HEK293 (cell line): ENCODE results near the gene SH2B3.

ENCODE experiments used
- CTCF ChIA-PET: fragments of 350-600 bp; formaldehyde crosslinking; extraction: SDS; loops from one replicate; lab custom pipeline; 2021; ENCODE audit warnings: antibody characterized with exemption; lab: Yijun Ruan, JAX
- POLR2A ChIA-PET: fragments of 300-600 bp; formaldehyde crosslinking; extraction: SDS; loops from one replicate; lab custom pipeline; 2020; ENCODE audit warnings: antibody characterized with exemption, inconsistent platforms; lab: Yijun Ruan, JAX
- H3K27ac ChIP-seq: fragments of 200-500 bp; sonication (Bioruptor generic); 2 replicates; pipeline ENCODE4 v1.5.1; 2014; ENCODE audit warnings: low read depth, low read length, control low read depth, inconsistent platforms; ENCODE audit errors: extremely low read depth
- H3K36me3 ChIP-seq, 2 experiments: fragments of 200-500 bp in 1 of 2; sonication (Bioruptor generic) in 1 of 2; 1 replicate in 1 of 2; 2 replicates in 1 of 2; pipeline ENCODE4 v1.5.1; 2014 to 2017; ENCODE audit warnings: inconsistent platforms in 2 of 2, low read length in 2 of 2; ENCODE audit not compliant: control insufficient read depth in 2 of 2, insufficient read depth in 1 of 2
- H3K4me1 ChIP-seq: fragments of 200-500 bp; sonication (Bioruptor generic); 2 replicates; pipeline ENCODE4 v1.5.1; 2014; ENCODE audit warnings: mild to moderate bottlenecking, low read length, inconsistent platforms; ENCODE audit not compliant: control insufficient read depth, insufficient read depth
- H3K4me3 ChIP-seq: 2 replicates; pipeline ENCODE4 v1.5.1; 2011; ENCODE audit warnings: low read depth, mild to moderate bottlenecking, control low read depth, low read length, moderate library complexity
- H3K9me3 ChIP-seq: fragments of 200-500 bp; sonication (Bioruptor generic); 2 replicates; pipeline ENCODE4 v1.5.1; 2014; ENCODE audit warnings: low read depth, low read length, inconsistent platforms; ENCODE audit not compliant: control insufficient read depth, insufficient read depth
- BCL11A ChIP-seq: fragments of 450-650 bp; formaldehyde crosslinking; IDR thresholded peaks from 2 replicates; pipeline ENCODE4 v1.5.1; 2016; ENCODE audit warnings: low read depth, missing biosample characterization, missing genetic modification characterization
- EGR2 ChIP-seq: fragments of 450-650 bp; formaldehyde crosslinking; IDR thresholded peaks from 2 replicates; pipeline ENCODE4 v1.5.1; 2016; ENCODE audit warnings: low read depth, missing biosample characterization, missing genetic modification characterization
- FEZF1 ChIP-seq: fragments of 450-650 bp; formaldehyde crosslinking; IDR thresholded peaks from 2 replicates; pipeline ENCODE4 v1.5.1; 2016; ENCODE audit warnings: missing biosample characterization, missing genetic modification characterization
- KLF1 ChIP-seq: fragments of 450-650 bp; formaldehyde crosslinking; IDR thresholded peaks from 2 replicates; pipeline ENCODE4 v1.5.1; 2016; ENCODE audit warnings: missing biosample characterization, missing genetic modification characterization
- KLF10 ChIP-seq: fragments of 450-650 bp; IDR thresholded peaks from 2 replicates; pipeline ENCODE4 v1.5.1; 2018; ENCODE audit warnings: missing biosample characterization, mild to moderate bottlenecking, missing genetic modification characterization
- KLF9 ChIP-seq: fragments of 450-650 bp; formaldehyde crosslinking; IDR thresholded peaks from 2 replicates; pipeline ENCODE4 v1.5.1; 2016; ENCODE audit warnings: missing biosample characterization, missing genetic modification characterization, low read depth
- PBX3 ChIP-seq: sonication (generic); formaldehyde crosslinking; IDR thresholded peaks from 2 replicates; pipeline ENCODE4 v1.8.1; 2022; ENCODE audit warnings: mild to moderate bottlenecking, moderate library complexity, missing genetic modification reagents
- SALL2 ChIP-seq: fragments of 450-650 bp; formaldehyde crosslinking; IDR thresholded peaks from 2 replicates; pipeline ENCODE4 v1.5.0; 2017; ENCODE audit warnings: missing biosample characterization, mild to moderate bottlenecking, missing genetic modification characterization, borderline replicate concordance
- YY1 ChIP-seq: fragments of 450-650 bp; formaldehyde crosslinking; IDR thresholded peaks from 2 replicates; pipeline ENCODE4 v1.5.1; 2018; ENCODE audit warnings: missing biosample characterization, missing genetic modification characterization
- ZBTB1 ChIP-seq: fragments of 450-650 bp; formaldehyde crosslinking; IDR thresholded peaks from 2 replicates; pipeline ENCODE4 v1.5.1; 2016; ENCODE audit warnings: missing biosample characterization, missing genetic modification characterization
- ZBTB26 ChIP-seq: fragments of 450-650 bp; formaldehyde crosslinking; optimal IDR thresholded peaks from 2 replicates; pipeline ENCODE3; 2016; ENCODE audit warnings: missing biosample characterization, mild to moderate bottlenecking, missing genetic modification characterization
- ZFHX2 ChIP-seq: fragments of 450-650 bp; formaldehyde crosslinking; conservative IDR thresholded peaks from 2 replicates; pipeline ENCODE4 v1.5.1; 2016; ENCODE audit warnings: missing biosample characterization, missing genetic modification characterization
- ZFP37 ChIP-seq: fragments of 450-650 bp; formaldehyde crosslinking; IDR thresholded peaks from 2 replicates; pipeline ENCODE4 v1.5.1; 2016; ENCODE audit warnings: missing biosample characterization, missing genetic modification characterization
- ZNF133 ChIP-seq: fragments of 450-650 bp; formaldehyde crosslinking; IDR thresholded peaks from 2 replicates; pipeline ENCODE4 v1.5.1; 2016; ENCODE audit warnings: missing biosample characterization, missing genetic modification characterization
- ZNF157 ChIP-seq: fragments of 450-650 bp; formaldehyde crosslinking; IDR thresholded peaks from 2 replicates; pipeline ENCODE4 v1.5.1; 2016; ENCODE audit warnings: missing biosample characterization, missing genetic modification characterization
- ZNF16 ChIP-seq: fragments of 450-650 bp; formaldehyde crosslinking; IDR thresholded peaks from 2 replicates; pipeline ENCODE4 v1.5.1; 2016; ENCODE audit warnings: low read depth, missing biosample characterization, missing genetic modification characterization
- ZNF175 ChIP-seq: fragments of 450-650 bp; formaldehyde crosslinking; IDR thresholded peaks from 2 replicates; pipeline ENCODE4 v1.5.1; 2016; ENCODE audit warnings: missing biosample characterization, missing genetic modification characterization
- ZNF18 ChIP-seq: fragments of 450-650 bp; formaldehyde crosslinking; IDR thresholded peaks from 2 replicates; pipeline ENCODE4 v1.5.1; 2016; ENCODE audit warnings: missing biosample characterization, missing genetic modification characterization
- ZNF184 ChIP-seq: fragments of 450-650 bp; IDR thresholded peaks from 2 replicates; pipeline ENCODE4 v1.5.1; 2018; ENCODE audit warnings: missing biosample characterization, mild to moderate bottlenecking, missing genetic modification characterization
- ZNF2 ChIP-seq: fragments of 450-650 bp; formaldehyde crosslinking; IDR thresholded peaks from 2 replicates; pipeline ENCODE4 v1.5.1; 2016; ENCODE audit warnings: missing biosample characterization, missing genetic modification characterization
- ZNF239 ChIP-seq: fragments of 450-650 bp; formaldehyde crosslinking; IDR thresholded peaks from 2 replicates; pipeline ENCODE4 v1.5.1; 2016; ENCODE audit warnings: missing biosample characterization, missing genetic modification characterization
- ZNF311 ChIP-seq: fragments of 450-650 bp; formaldehyde crosslinking; IDR thresholded peaks from 2 replicates; pipeline ENCODE4 v1.5.1; 2017; ENCODE audit warnings: missing biosample characterization, missing genetic modification characterization, borderline replicate concordance
- ZNF37A ChIP-seq: fragments of 450-650 bp; IDR thresholded peaks from 2 replicates; pipeline ENCODE4 v1.5.1; 2018; ENCODE audit warnings: missing biosample characterization, missing genetic modification characterization
- ZNF518A ChIP-seq: fragments of 450-650 bp; formaldehyde crosslinking; conservative IDR thresholded peaks from 2 replicates; pipeline ENCODE4 v1.5.1; 2016; ENCODE audit warnings: low read depth, missing biosample characterization, missing genetic modification characterization
- ZNF529 ChIP-seq: fragments of 450-650 bp; formaldehyde crosslinking; IDR thresholded peaks from 2 replicates; pipeline ENCODE4 v1.5.1; 2017; ENCODE audit warnings: missing genetic modification characterization, missing biosample characterization; ENCODE audit not compliant: insufficient replicate concordance
- ZNF560 ChIP-seq: fragments of 450-650 bp; formaldehyde crosslinking; IDR thresholded peaks from 2 replicates; pipeline ENCODE4 v1.5.1; 2017; ENCODE audit warnings: missing biosample characterization, missing genetic modification characterization, borderline replicate concordance
- ZNF596 ChIP-seq: fragments of 450-650 bp; IDR thresholded peaks from 2 replicates; pipeline ENCODE4 v1.5.0; 2018; ENCODE audit warnings: missing biosample characterization, mild to moderate bottlenecking, missing genetic modification characterization, moderate library complexity
- ZNF629 ChIP-seq: fragments of 450-650 bp; formaldehyde crosslinking; IDR thresholded peaks from 2 replicates; pipeline ENCODE4 v1.5.1; 2017; ENCODE audit warnings: missing biosample characterization, missing genetic modification characterization
- ZNF76 ChIP-seq: fragments of 450-650 bp; formaldehyde crosslinking; IDR thresholded peaks from 2 replicates; pipeline ENCODE4; 2016; ENCODE audit warnings: low read depth, missing biosample characterization, missing genetic modification characterization, borderline replicate concordance
- ZNF777 ChIP-seq: fragments of 450-650 bp; formaldehyde crosslinking; IDR thresholded peaks from 2 replicates; pipeline ENCODE4 v1.5.1; 2017; ENCODE audit warnings: missing biosample characterization, missing genetic modification characterization, borderline replicate concordance
- ZSCAN16 ChIP-seq: fragments of 450-650 bp; formaldehyde crosslinking; IDR thresholded peaks from 2 replicates; pipeline ENCODE4 v1.5.1; 2016; ENCODE audit warnings: missing biosample characterization, missing genetic modification characterization

The SH2B3 gene

GRCh38 chr12:111405859-111406473, at the start of gene SH2B3:
Gene SH2B3 (plus strand): TSS chr12:111405923. CDS start chr12:111418146, 12,223 bp downstream.
- no peaks in the 10 kb centered on the region for H3K4me1 ChIP-seq
- CTCF ChIA-PET, result interaction anchor here (3.1 kb wide), 1 partner anchor 9 kb away, joined by 15 read pairs; no protein-coding TSS in a partner anchor
- TF ChIP-seq ZNF16, result no peak
- TF ChIP-seq ZNF18 (tag by site-specific recombination), result no peak
- TF ChIP-seq ZNF311 (tag by site-specific recombination), result no peak
- TF ChIP-seq FEZF1 (tag by site-specific recombination), result no peak
- peak; percentile 73 for TF ChIP-seq ZNF596
- TF ChIP-seq ZNF529 (tag by site-specific recombination), result no peak
- no peak for TF ChIP-seq ZNF184 (tag by site-specific recombination)
- TF ChIP-seq ZNF777, result no peak
- peak; percentile 65 for TF ChIP-seq ZBTB26
- no peak for TF ChIP-seq ZNF37A (tag by site-specific recombination)
- no peak for TF ChIP-seq ZNF76 (tag by site-specific recombination)
- no peak for TF ChIP-seq ZFP37 (tag by site-specific recombination)
- 0 out of 2 replicates have a peak, but pooled peaks have one; percentile 3 for TF ChIP-seq KLF10
- no peak for TF ChIP-seq ZNF629 (tag by site-specific recombination)
- TF ChIP-seq EGR2 (tag by site-specific recombination), result no peak
- TF ChIP-seq SALL2 (tag by site-specific recombination), result no peak
- TF ChIP-seq ZNF133, result no peak
- TF ChIP-seq ZNF518A (tag by site-specific recombination), result no peak
- no peak for TF ChIP-seq BCL11A (tag by site-specific recombination)
- no peak for TF ChIP-seq YY1
- no peak for TF ChIP-seq ZNF560
- TF ChIP-seq KLF9 (tag by site-specific recombination), result 0 out of 2 replicates have a peak, but pooled peaks have one; percentile 18
- 0 out of 2 replicates have a peak, but pooled peaks have one; percentile 15 for TF ChIP-seq PBX3
- no peak for TF ChIP-seq ZFHX2 (tag by site-specific recombination)
- TF ChIP-seq ZSCAN16 (tag by site-specific recombination), result no peak
- TF ChIP-seq KLF1 (tag by site-specific recombination), result peak; percentile 14; the same call in 1 of the 2 replicates
- no peak for TF ChIP-seq ZBTB1 (tag by site-specific recombination)
- no peak for TF ChIP-seq ZNF2 (tag by site-specific recombination)
- no peak for TF ChIP-seq ZNF239 (tag by site-specific recombination)
- TF ChIP-seq ZNF157 (tag by site-specific recombination), result no peak
- no peak for TF ChIP-seq ZNF175 (tag by site-specific recombination)

More at GRCh38 chr12:111405859-111406473, at the start of gene SH2B3:
- peak within 1 kb of the TSS; percentile 59 for H3K4me3 ChIP-seq
- H3K27ac ChIP-seq, result peak within 1 kb of the TSS; percentile 40; the same call in 1 of the 2 replicates
- no peaks in the 10 kb centered on the region for H3K36me3 ChIP-seq
- H3K9me3 ChIP-seq, result no peaks in the 10 kb centered on the region
- POLR2A ChIA-PET, result no interaction called here
